Muscle layer of colon (tissue), 2 donors: Measurements from ENCODE around the gene TEX13B.

Experiments
- H3K27ac ChIP-seq: one replicate; pipeline ENCODE4 v1.7.0; 2013; ENCODE audit warnings: low read depth, mild to moderate bottlenecking, low read length, moderate library complexity
- H3K27me3 ChIP-seq, 2 donors: one replicate each; pipeline ENCODE4 v1.7.0; 2013; ENCODE audit warnings: low read length in 2 of 2, mild to moderate bottlenecking in 2 of 2; ENCODE audit not compliant: insufficient read depth in 2 of 2, control insufficient read depth in 1 of 2
- H3K36me3 ChIP-seq: one replicate; pipeline ENCODE4 v1.7.0; 2013; ENCODE audit warnings: mild to moderate bottlenecking, low read length; ENCODE audit not compliant: insufficient read depth
- H3K4me1 ChIP-seq: one replicate; pipeline ENCODE4 v1.7.0; 2013; ENCODE audit warnings: mild to moderate bottlenecking, low read length; ENCODE audit not compliant: insufficient read depth
- H3K4me3 ChIP-seq, 2 donors: one replicate each; pipeline ENCODE4 v1.7.0; 2013; ENCODE audit warnings: low read length in 2 of 2, low read depth in 1 of 2, mild to moderate bottlenecking in 1 of 2, moderate library complexity in 1 of 2
- H3K9ac ChIP-seq: one replicate; pipeline ENCODE4 v1.7.0; 2013; ENCODE audit warnings: low read length
- H3K9me3 ChIP-seq: one replicate; pipeline ENCODE4 v1.7.0; 2013; ENCODE audit warnings: mild to moderate bottlenecking, low read length
- donor health status: abdominal sarcoma.
- donor health status: Adenocarcinoma of cecum.

The TEX13B gene

DNA sequence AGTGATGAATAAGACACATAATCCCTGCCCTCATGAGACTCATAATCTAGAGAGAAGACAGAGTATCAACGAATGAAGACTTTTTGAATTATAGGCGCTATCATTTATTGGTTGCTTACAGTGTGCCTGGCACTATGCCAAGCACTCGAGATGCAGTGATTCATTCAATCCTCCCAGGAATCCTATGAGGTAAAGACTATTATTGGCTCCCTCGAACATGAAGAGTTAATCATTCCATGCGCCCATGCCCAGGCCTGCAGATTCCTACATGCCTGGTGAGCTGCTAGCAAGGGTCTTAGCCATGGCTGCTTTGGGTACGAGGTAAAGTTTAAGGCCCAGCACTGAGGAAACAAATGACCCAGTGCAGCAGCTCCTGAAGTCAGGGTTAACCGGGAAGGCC is 47.0 kb downstream of the TEX13B start:
- Histone ChIP-seq H3K27ac (no peak overlapping the region), H3K36me3 (no peaks in the 10 kb centered on the region), H3K9ac (no peak overlapping the region), H3K9me3 (no peaks in the 10 kb centered on the region), H3K4me1 (no peaks in the 10 kb centered on the region), H3K27me3 (peaks cover 0 to 13% of the 10 kb centered on the region in 2 donors), H3K4me3 (no peak overlapping the region)

DNA sequence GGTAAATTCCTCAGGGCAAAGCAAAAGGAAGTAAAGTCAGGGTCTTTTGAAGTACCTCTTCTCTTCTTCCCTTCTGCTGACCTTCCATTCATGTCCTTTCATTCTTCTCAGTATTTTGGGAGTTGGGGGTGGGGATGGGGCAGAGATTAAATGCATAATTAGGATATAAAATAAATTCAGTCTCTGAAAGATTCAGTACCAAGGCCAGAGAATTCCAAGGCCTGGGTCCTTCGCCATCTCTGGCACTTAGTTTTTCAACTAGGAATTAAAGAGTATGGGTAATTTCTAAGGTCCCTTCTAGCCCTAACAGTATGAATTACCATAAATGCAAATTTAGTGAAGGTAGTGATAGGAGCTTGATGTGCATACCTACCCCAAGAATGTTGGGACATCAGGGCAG is 47.9 kb downstream of the TEX13B start:
- peaks cover 0 to 18% of the 10 kb centered on the region in 2 donors for H3K27me3 ChIP-seq
- H3K27ac ChIP-seq, result no peak overlapping the region
- H3K9ac ChIP-seq, result no peak overlapping the region
- no peaks in the 10 kb centered on the region for H3K9me3 ChIP-seq
- H3K4me3 ChIP-seq, result no peak overlapping the region
- H3K4me1 ChIP-seq, result no peaks in the 10 kb centered on the region
- H3K36me3 ChIP-seq, result no peaks in the 10 kb centered on the region
